Glutamatergic neuron (in vitro differentiated cells): ENCODE measurements around the gene ARHGAP32. TPM values are rescaled to one million over a fixed set of nuclear protein-coding genes. Genes with fewer than 3 reads are reported as not detected.
A peak's percentile ranks its signal among the peaks of the same experiment; 100 is the strongest.

ENCODE experiments used
- DNase-seq: peaks from one replicate; pipeline ENCODE4 v3.0.0; 2022
- H3K27ac Mint-ChIP-seq: one replicate; pipeline ENCODE4 v1.8.0; 2020; ENCODE audit warnings: mild to moderate bottlenecking, mixed read lengths, inconsistent platforms; ENCODE audit not compliant: unreplicated experiment
- H3K27me3 Mint-ChIP-seq: one replicate; pipeline ENCODE4 v1.8.0; 2020; ENCODE audit warnings: mild to moderate bottlenecking, moderate library complexity, mixed read lengths, inconsistent platforms; ENCODE audit not compliant: unreplicated experiment
- H3K36me3 Mint-ChIP-seq: one replicate; pipeline ENCODE4 v1.8.0; 2020; ENCODE audit warnings: mild to moderate bottlenecking, mixed read lengths, inconsistent platforms; ENCODE audit not compliant: unreplicated experiment
- H3K4me1 Mint-ChIP-seq: one replicate; pipeline ENCODE4 v1.8.0; 2020; ENCODE audit warnings: mild to moderate bottlenecking, low read depth, mixed read lengths, inconsistent platforms; ENCODE audit not compliant: unreplicated experiment
- H3K4me3 Mint-ChIP-seq: one replicate; pipeline ENCODE4 v1.8.0; 2020; ENCODE audit warnings: mild to moderate bottlenecking, mixed read lengths, inconsistent platforms; ENCODE audit not compliant: unreplicated experiment
- H3K9me3 Mint-ChIP-seq: one replicate; pipeline ENCODE4 v1.8.0; 2020; ENCODE audit warnings: mild to moderate bottlenecking, moderate library complexity, mixed read lengths, inconsistent platforms; ENCODE audit not compliant: unreplicated experiment
- CTCF ChIP-seq: fragments of 200-600 bp; sonication (generic); IDR thresholded peaks from one replicate; pipeline ENCODE4 v1.5.0; 2021; ENCODE audit not compliant: partially characterized antibody, unreplicated experiment
- total RNA-seq: library from RNA; stranded (reverse); fragmentation: NEBNext Ultra II Directional; extraction: Animal tissue kit (Norgen Biotek cat#: 25700); gene quantifications from one replicate; pipeline ENCODE4 v1.2.1, GENCODE V29; 2021; ENCODE audit not compliant: unreplicated experiment

The ARHGAP32 gene
- total RNA-seq, 1 donor from 2014 or later: 45.3 TPM

DNA sequence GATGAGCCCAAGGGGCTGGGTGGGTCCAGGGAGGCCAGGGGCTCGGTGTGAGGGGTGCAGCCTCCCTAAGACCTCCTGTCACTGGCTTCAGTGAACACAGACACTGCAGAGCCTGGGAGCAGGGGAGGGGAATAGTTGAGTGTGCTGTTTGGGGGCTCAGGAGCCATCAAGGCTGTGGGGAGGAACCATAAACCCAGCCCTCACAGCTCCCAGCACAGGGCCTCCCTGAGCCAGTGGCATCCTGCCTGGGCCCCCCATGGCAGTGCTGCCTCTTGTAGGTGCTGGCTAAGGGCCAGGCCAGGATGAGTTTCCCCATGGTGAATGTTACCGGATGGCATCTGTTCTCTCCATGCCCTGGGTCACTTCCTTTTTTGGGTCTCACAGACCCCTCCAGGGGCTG, 275.4 kb downstream of the ARHGAP32 start:
- no peak for TF ChIP-seq CTCF
- Mint-ChIP-seq H3K4me3 (no peak overlapping the region), H3K9me3 (peaks cover 17% of the 10 kb centered on the region), H3K4me1 (peaks cover 29% of the 10 kb centered on the region), H3K36me3 (peaks cover 17% of the 10 kb centered on the region), H3K27me3 (peaks cover 12% of the 10 kb centered on the region), H3K27ac (no peak overlapping the region)
- no peak for DNase-seq

DNA sequence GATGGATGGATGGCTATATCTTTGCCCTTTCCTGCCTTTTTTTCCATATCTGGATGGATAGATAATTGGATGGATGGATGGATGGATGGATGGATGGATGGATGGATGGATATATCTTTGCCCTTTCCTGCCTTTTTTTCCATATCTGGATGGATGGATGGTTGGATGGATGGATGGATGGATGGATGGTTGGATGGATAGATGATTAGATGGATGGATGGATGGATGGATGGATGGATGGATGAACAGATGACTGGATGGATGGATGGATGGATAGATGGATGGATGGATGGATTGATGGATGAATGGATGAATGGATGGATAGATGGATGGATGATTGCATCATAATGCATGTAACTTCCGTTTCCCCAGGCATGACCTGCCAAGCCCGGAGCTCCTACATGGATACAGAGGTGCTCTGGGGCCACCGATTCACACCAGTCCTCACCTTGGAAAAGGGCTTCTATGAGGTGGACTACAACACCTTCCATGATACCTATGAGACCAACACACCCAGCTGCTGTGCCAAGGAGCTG, 276.0 kb downstream of the ARHGAP32 start:
- peaks cover 29% of the 10 kb centered on the region for H3K4me1 Mint-ChIP-seq
- peak overlapping the region; percentile 30 for H3K4me3 Mint-ChIP-seq
- no peak overlapping the region for H3K27ac Mint-ChIP-seq
- TF ChIP-seq CTCF: no peak
- peaks cover 14% of the 10 kb centered on the region for H3K27me3 Mint-ChIP-seq
- peaks cover 19% of the 10 kb centered on the region for H3K9me3 Mint-ChIP-seq
- no peak for DNase-seq
- peaks cover 17% of the 10 kb centered on the region for H3K36me3 Mint-ChIP-seq

DNA sequence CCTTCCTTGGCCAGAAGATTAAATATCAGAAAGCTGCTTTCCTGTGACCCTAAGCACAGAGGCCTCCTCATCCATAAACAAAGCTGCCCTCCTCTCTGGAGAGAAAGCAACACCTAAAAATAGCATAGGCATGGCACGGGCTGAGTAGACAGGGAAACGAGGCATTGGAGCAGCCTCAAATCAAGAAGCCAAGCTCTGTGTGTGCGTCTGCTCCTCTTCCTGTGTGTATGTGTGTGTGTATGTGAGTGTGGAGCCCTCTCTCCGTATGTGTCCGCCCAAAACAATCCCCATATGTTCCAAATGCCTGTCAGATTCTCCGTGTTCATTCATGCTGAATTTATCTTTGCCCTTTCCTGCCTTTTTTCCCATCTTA, 277.0 kb downstream of the ARHGAP32 start:
- Mint-ChIP-seq H3K36me3 (peaks cover 17% of the 10 kb centered on the region), H3K27ac (no peak overlapping the region), H3K9me3 (peaks cover 19% of the 10 kb centered on the region), H3K27me3 (peaks cover 10% of the 10 kb centered on the region), H3K4me1 (peaks cover 25% of the 10 kb centered on the region), H3K4me3 (peak overlapping the region; percentile 74)
- no peak for TF ChIP-seq CTCF
- DNase-seq: no peak

Other genes with a start within 250 kb of the ARHGAP32 start
- 0.34 TPM for gene TP53AIP1, start 249.5 kb downstream of the ARHGAP32 start, total RNA-seq
- not detected for gene BARX2, start 183.5 kb upstream of the ARHGAP32 start, total RNA-seq